Measurements from ENCODE around the gene PCDHGA1.
"Not testable (repeated sequence)": the region's sequence is repeated elsewhere in the genome, so short reads cannot be mapped to it uniquely, and the experiment has no call there.

Gene PCDHGA1

GRCh38 chr5:141330299-141331080 is at the start of gene PCDHGA1:
Gene PCDHGA1 (plus strand): TSS chr5:141330514.
- DNase-seq: no peak

- no peak for DNase-seq
Observed at GRCh38 chr5:141298376-141298775, 31.9 kb upstream of the PCDHGA1 start.

- DNase-seq: no peak
Observed at GRCh38 chr5:141303756-141304155, 26.6 kb upstream of the PCDHGA1 start, which contains the start of gene SLC25A2. Gene SLC25A2 (minus strand): TSS chr5:141304049. CDS start chr5:141303865, 184 bp downstream.

GRCh38 chr5:141306630-141307029 is 23.7 kb upstream of the PCDHGA1 start:
- DNase-seq: no peak

GRCh38 chr5:141313711-141314110 is 16.6 kb upstream of the PCDHGA1 start:
- DNase-seq: no peak

GRCh38 chr5:141316963-141317362 is 13.4 kb upstream of the PCDHGA1 start:
- not testable (repeated sequence) for DNase-seq

- no peak for DNase-seq
Observed at GRCh38 chr5:141319202-141319601, 11.1 kb upstream of the PCDHGA1 start.

GRCh38 chr5:141319699-141320098 is 10.6 kb upstream of the PCDHGA1 start:
- DNase-seq: no peak

- peak; percentile 62 for DNase-seq
Observed at GRCh38 chr5:141320225-141321169, 9.8 kb upstream of the PCDHGA1 start, which contains the start of gene TAF7. Gene TAF7 (minus strand): TSS chr5:141320784. CDS start chr5:141320044, 740 bp downstream.

- DNase-seq: no peak
Observed at GRCh38 chr5:141322261-141322660, 8.1 kb upstream of the PCDHGA1 start.

- DNase-seq: peak; percentile 67
Observed at GRCh38 chr5:141326088-141326854, 4.0 kb upstream of the PCDHGA1 start.

- no peak for DNase-seq
Observed at GRCh38 chr5:141328231-141328630, 2.1 kb upstream of the PCDHGA1 start.

- DNase-seq: not testable (repeated sequence)
Observed at GRCh38 chr5:141332571-141332970, 2.3 kb downstream of the PCDHGA1 start.

- no peak for DNase-seq
Observed at GRCh38 chr5:141338538-141339306, 8.4 kb downstream of the PCDHGA1 start, which contains the start of gene PCDHGA2. Gene PCDHGA2 (plus strand): TSS chr5:141338760.

- not testable (repeated sequence) for DNase-seq
Observed at GRCh38 chr5:141340781-141341354, 10.6 kb downstream of the PCDHGA1 start.

GRCh38 chr5:141342773-141343172 is 12.5 kb downstream of the PCDHGA1 start:
- DNase-seq: no peak

- DNase-seq: no peak
Observed at GRCh38 chr5:141343242-141343952, 13.1 kb downstream of the PCDHGA1 start, which contains the start of gene PCDHGA3. Gene PCDHGA3 (plus strand): TSS chr5:141343829. CDS start chr5:141344034, 205 bp downstream.

GRCh38 chr5:141343953-141344463 is 13.7 kb downstream of the PCDHGA1 start:
- DNase-seq: no peak

- DNase-seq: no peak
Observed at GRCh38 chr5:141345327-141345726, 15.0 kb downstream of the PCDHGA1 start.

- DNase-seq: not testable (repeated sequence)
Observed at GRCh38 chr5:141346017-141346416, 15.7 kb downstream of the PCDHGA1 start.
